HG03558 (cell line): ENCODE data around the gene NRL.

ENCODE experiments used
- ATAC-seq: cut with Tn5 transposase; IDR thresholded peaks from one replicate; pipeline ENCODE4 v1.9.1; 2021; ENCODE audit warnings: moderate number of reproducible peaks; ENCODE audit not compliant: unreplicated experiment; ENCODE audit errors: extremely low read depth

NRL gene

GRCh38 chr14:24114532-24115421 is at the start of gene NRL, which contains the start of gene DCAF11:
TSS of gene NRL (minus strand) at chr14:24114949. CDS start at chr14:24082848, 32,101 bp downstream.
TSS of gene DCAF11 (plus strand) at chr14:24114777. CDS start at chr14:24115595, 818 bp downstream.
- ATAC-seq, result peak; percentile 75

GRCh38 chr14:24162093-24162492 is 47.3 kb upstream of the NRL start:
- no peak for ATAC-seq

GRCh38 chr14:24160850-24161804 is 46.4 kb upstream of the NRL start, which contains the start of gene IRF9:
TSS of gene IRF9 (plus strand) at chr14:24161265. CDS start at chr14:24162145, 880 bp downstream.
- peak; percentile 58 for ATAC-seq

- ATAC-seq, result no peak
Measured at GRCh38 chr14:24160499-24160849, 45.7 kb upstream of the NRL start.

- no peak for ATAC-seq
Measured at GRCh38 chr14:24159777-24160498, 45.2 kb upstream of the NRL start.

GRCh38 chr14:24157331-24157730 is 42.6 kb upstream of the NRL start:
- ATAC-seq, result no peak

GRCh38 chr14:24156840-24157239 is 42.1 kb upstream of the NRL start:
- no peak for ATAC-seq

GRCh38 chr14:24155100-24155499 is 40.4 kb upstream of the NRL start:
- no peak for ATAC-seq

GRCh38 chr14:24151404-24152080 is 36.8 kb upstream of the NRL start:
- ATAC-seq, result no peak

GRCh38 chr14:24150993-24151392 is 36.2 kb upstream of the NRL start:
- no peak for ATAC-seq

GRCh38 chr14:24150567-24150966 is 35.8 kb upstream of the NRL start:
- no peak for ATAC-seq

GRCh38 chr14:24150061-24150460 is 35.3 kb upstream of the NRL start:
- ATAC-seq, result no peak

GRCh38 chr14:24149302-24149969 is 34.7 kb upstream of the NRL start:
- no peak for ATAC-seq

- no peak for ATAC-seq
Measured at GRCh38 chr14:24147761-24148428, 33.1 kb upstream of the NRL start.

- ATAC-seq, result peak; percentile 70
Measured at GRCh38 chr14:24146978-24147760, 32.4 kb upstream of the NRL start, which contains the start of gene RNF31. TSS of gene RNF31 (plus strand) at chr14:24147498. CDS start at chr14:24147699, 201 bp downstream.

- ATAC-seq, result peak; percentile 37
Measured at GRCh38 chr14:24146453-24146977, 31.8 kb upstream of the NRL start, which contains the start of gene PSME2. TSS of gene PSME2 (minus strand) at chr14:24146610. CDS start at chr14:24146581, 29 bp downstream.
